ENCODE measurements around the gene ANKS6. TPM values are rescaled to one million over a fixed set of nuclear protein-coding genes. Genes with fewer than 3 reads are reported as not detected.

The ANKS6 gene
- total RNA-seq, 2 donors from 2014 or later, result 41.7 to 55.2 TPM

DNA sequence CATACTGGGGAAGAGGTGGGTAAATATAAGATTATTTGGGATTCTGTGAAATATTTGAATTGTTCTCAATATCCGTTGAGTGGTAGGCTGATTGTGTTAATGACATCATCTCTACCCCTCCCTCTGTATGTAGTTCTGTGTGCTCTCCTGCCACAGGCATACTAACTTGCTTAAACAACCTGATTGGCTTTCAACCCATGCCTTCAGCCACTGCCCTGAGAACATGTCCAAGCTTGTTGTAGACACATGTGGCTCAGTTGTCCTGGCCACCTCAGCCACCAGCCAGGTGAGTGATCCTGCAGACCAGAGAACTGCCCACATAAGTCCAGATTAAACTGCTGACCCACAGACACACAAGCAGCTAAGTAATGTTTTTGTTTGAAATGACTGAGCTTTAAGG lies 31.1 kb downstream of the ANKS6 start:
- Histone ChIP-seq H3K27ac (ENCODE audit: low read depth, low read length) (no peak overlapping the region), H3K9me3 (ENCODE audit: control insufficient read depth, low read length) (peaks cover 6% of the 10 kb centered on the region), H3K9ac (ENCODE audit: extremely low read depth, low read length, poor library complexity, severe bottlenecking) (no peak overlapping the region), H3K27me3 (ENCODE audit: control insufficient read depth, insufficient read depth, low read length, poor library complexity, severe bottlenecking) (no peaks in the 10 kb centered on the region), H3K4me1 (ENCODE audit: control insufficient read depth, insufficient read depth, low read length) (no peaks in the 10 kb centered on the region), H3K36me3 (ENCODE audit: control insufficient read depth, insufficient read depth, low read length) (peaks cover 17% of the 10 kb centered on the region), H3K4me3 (ENCODE audit: low read length) (no peak overlapping the region)
- H3K4me3 Mint-ChIP-seq, result no peak overlapping the region
- no peak overlapping the region for H3K27ac Mint-ChIP-seq
- no peaks in the 10 kb centered on the region for H3K27me3 Mint-ChIP-seq (ENCODE audit: insufficient read depth)
- no peak for TF ChIP-seq CTCF (conservative IDR thresholded peaks at IDR 0.05)
- H3K36me3 Mint-ChIP-seq (ENCODE audit: low read depth), result peaks cover 58% of the 10 kb centered on the region
- H3K9me3 Mint-ChIP-seq, result no peaks in the 10 kb centered on the region
- 100% methylated on average over 1 of the region's 1 CpG; no CpG with 5 or more reads in 1 of the 2 experiments for WGBS, 2 experiments (ENCODE audit: insufficient coverage in 1 of 2, insufficient read length in 1 of 2)
- no peaks in the 10 kb centered on the region for H3K4me1 Mint-ChIP-seq
- no peak for DNase-seq

- DNase-seq, result no peak
- H3K4me3 Mint-ChIP-seq, result no peak overlapping the region
- H3K27me3 Mint-ChIP-seq (ENCODE audit: insufficient read depth), result no peaks in the 10 kb centered on the region
- TF ChIP-seq CTCF (conservative IDR thresholded peaks at IDR 0.05), result no peak
- H3K9ac ChIP-seq (ENCODE audit: extremely low read depth, low read length, poor library complexity, severe bottlenecking), result no peak overlapping the region
- H3K27me3 ChIP-seq (ENCODE audit: control insufficient read depth, insufficient read depth, low read length, poor library complexity, severe bottlenecking), result no peaks in the 10 kb centered on the region
- no peak overlapping the region for H3K27ac Mint-ChIP-seq
- H3K4me1 ChIP-seq (ENCODE audit: control insufficient read depth, insufficient read depth, low read length), result no peaks in the 10 kb centered on the region
- H3K36me3 ChIP-seq (ENCODE audit: control insufficient read depth, insufficient read depth, low read length), result peaks cover 16% of the 10 kb centered on the region
- H3K27ac ChIP-seq (ENCODE audit: low read depth, low read length), result no peak overlapping the region
- H3K4me1 Mint-ChIP-seq, result no peaks in the 10 kb centered on the region
- 84 to 90% methylated on average over 2 to 3 of the region's 3 CpGs for WGBS, 2 experiments (ENCODE audit: insufficient coverage in 1 of 2, insufficient read length in 1 of 2)
- H3K9me3 Mint-ChIP-seq, result peaks cover 5% of the 10 kb centered on the region
- no peak overlapping the region for H3K4me3 ChIP-seq (ENCODE audit: low read length)
- peaks cover 13% of the 10 kb centered on the region for H3K9me3 ChIP-seq (ENCODE audit: control insufficient read depth, low read length)
- H3K36me3 Mint-ChIP-seq (ENCODE audit: low read depth), result peaks cover 57% of the 10 kb centered on the region
Measured at GRCh38 chr9:98763986-98764745, 32.2 kb downstream of the ANKS6 start.

GRCh38 chr9:98760231-98760630 lies 36.1 kb downstream of the ANKS6 start:
- no peak for TF ChIP-seq CTCF (conservative IDR thresholded peaks at IDR 0.05)
- H3K4me3 ChIP-seq (ENCODE audit: low read length), result no peak overlapping the region
- peaks cover 21% of the 10 kb centered on the region for H3K36me3 ChIP-seq (ENCODE audit: control insufficient read depth, insufficient read depth, low read length)
- H3K27me3 Mint-ChIP-seq (ENCODE audit: insufficient read depth), result no peaks in the 10 kb centered on the region
- H3K36me3 Mint-ChIP-seq (ENCODE audit: low read depth), result peaks cover 61% of the 10 kb centered on the region
- no peak overlapping the region for H3K27ac ChIP-seq (ENCODE audit: low read depth, low read length)
- no peak overlapping the region for H3K9ac ChIP-seq (ENCODE audit: extremely low read depth, low read length, poor library complexity, severe bottlenecking)
- no peak overlapping the region for H3K27ac Mint-ChIP-seq
- no peaks in the 10 kb centered on the region for H3K27me3 ChIP-seq (ENCODE audit: control insufficient read depth, insufficient read depth, low read length, poor library complexity, severe bottlenecking)
- no peak overlapping the region for H3K4me3 Mint-ChIP-seq
- no peaks in the 10 kb centered on the region for H3K4me1 ChIP-seq (ENCODE audit: control insufficient read depth, insufficient read depth, low read length)
- no peak for DNase-seq
- H3K9me3 Mint-ChIP-seq, result peaks cover 18% of the 10 kb centered on the region
- no peaks in the 10 kb centered on the region for H3K4me1 Mint-ChIP-seq
- H3K9me3 ChIP-seq (ENCODE audit: control insufficient read depth, low read length), result peaks cover 26% of the 10 kb centered on the region
